CD4-positive, alpha-beta T cell treated with Interleukin-15 for 4 hours (primary cell): Measurements from ENCODE around the gene PRKAG2.
A peak's percentile ranks its signal among the peaks of the same experiment; 100 is the strongest.
"Not testable (repeated sequence)": the region's sequence is repeated elsewhere in the genome, so short reads cannot be mapped to it uniquely, and the experiment has no call there.

ENCODE experiments used
- DNase-seq: peaks from one replicate; pipeline ENCODE4 v3.0.0-alpha.2; 2020; ENCODE audit warnings: low spot score

PRKAG2 gene

GRCh38 chr7:151764056-151764920 lies 112.6 kb downstream of the PRKAG2 start:
- no peak for DNase-seq

- no peak for DNase-seq
Measured at GRCh38 chr7:151763420-151763984, 113.4 kb downstream of the PRKAG2 start.

- no peak for DNase-seq
Measured at GRCh38 chr7:151762583-151763245, 114.2 kb downstream of the PRKAG2 start.

GRCh38 chr7:151761957-151762356 lies 115.0 kb downstream of the PRKAG2 start:
- DNase-seq = no peak

- DNase-seq = no peak
Measured at GRCh38 chr7:151761231-151761630, 115.7 kb downstream of the PRKAG2 start.

- peak; percentile 63 for DNase-seq
Measured at GRCh38 chr7:151759591-151760042, 117.3 kb downstream of the PRKAG2 start.

- no peak for DNase-seq
Measured at GRCh38 chr7:151758622-151759540, 118.0 kb downstream of the PRKAG2 start.

GRCh38 chr7:151757274-151757673 lies 119.6 kb downstream of the PRKAG2 start:
- no peak for DNase-seq

- no peak for DNase-seq
Measured at GRCh38 chr7:151756866-151757265, 120.0 kb downstream of the PRKAG2 start.

GRCh38 chr7:151756076-151756731 lies 120.7 kb downstream of the PRKAG2 start:
- peak; percentile 56 for DNase-seq

GRCh38 chr7:151755131-151755801 lies 121.6 kb downstream of the PRKAG2 start:
- DNase-seq = no peak

GRCh38 chr7:151754688-151755130 lies 122.2 kb downstream of the PRKAG2 start:
- no peak for DNase-seq

- DNase-seq = no peak
Measured at GRCh38 chr7:151754142-151754590, 122.7 kb downstream of the PRKAG2 start.

- DNase-seq = no peak
Measured at GRCh38 chr7:151752816-151753595, 123.9 kb downstream of the PRKAG2 start.

- DNase-seq = no peak
Measured at GRCh38 chr7:151752037-151752436, 124.9 kb downstream of the PRKAG2 start.

GRCh38 chr7:151748733-151749132 lies 128.2 kb downstream of the PRKAG2 start:
- DNase-seq = no peak

- not testable (repeated sequence) for DNase-seq
Measured at GRCh38 chr7:151748021-151748420, 128.9 kb downstream of the PRKAG2 start.

GRCh38 chr7:151745706-151746105 lies 131.2 kb downstream of the PRKAG2 start:
- DNase-seq = no peak
